ENCODE data around the gene RHOBTB1.

Gene RHOBTB1

GRCh38 chr10:60964257-60965235 lies 20.6 kb upstream of the RHOBTB1 start:
- peak; percentile 49 for DNase-seq

GRCh38 chr10:60963441-60964256 lies 19.7 kb upstream of the RHOBTB1 start:
- no peak for DNase-seq

GRCh38 chr10:60962946-60963345 lies 19.0 kb upstream of the RHOBTB1 start:
- no peak for DNase-seq

GRCh38 chr10:60960913-60961312 lies 16.9 kb upstream of the RHOBTB1 start:
- no peak for DNase-seq

GRCh38 chr10:60960031-60960430 lies 16.0 kb upstream of the RHOBTB1 start:
- DNase-seq = no peak

GRCh38 chr10:60958892-60959601 lies 15.1 kb upstream of the RHOBTB1 start:
- no peak for DNase-seq

- no peak for DNase-seq
Measured at GRCh38 chr10:60957667-60958221, 13.8 kb upstream of the RHOBTB1 start.

GRCh38 chr10:60955957-60956425 lies 12.0 kb upstream of the RHOBTB1 start:
- DNase-seq = no peak

- no peak for DNase-seq
Measured at GRCh38 chr10:60955316-60955715, 11.3 kb upstream of the RHOBTB1 start.

GRCh38 chr10:60954035-60954434 lies 10.1 kb upstream of the RHOBTB1 start:
- DNase-seq = no peak

- no peak for DNase-seq
Measured at GRCh38 chr10:60953420-60953819, 9.4 kb upstream of the RHOBTB1 start.

GRCh38 chr10:60952846-60953220 lies 8.8 kb upstream of the RHOBTB1 start:
- no peak for DNase-seq

GRCh38 chr10:60952067-60952845 lies 8.3 kb upstream of the RHOBTB1 start:
- DNase-seq = no peak

GRCh38 chr10:60951272-60951724 lies 7.3 kb upstream of the RHOBTB1 start:
- DNase-seq = no peak

- DNase-seq = no peak
Measured at GRCh38 chr10:60950300-60950699, 6.3 kb upstream of the RHOBTB1 start.

GRCh38 chr10:60948851-60949250 lies 4.9 kb upstream of the RHOBTB1 start:
- DNase-seq = no peak

- no peak for DNase-seq
Measured at GRCh38 chr10:60944910-60945297, 919 bp upstream of the RHOBTB1 start.

- DNase-seq = peak; percentile 44
Measured at GRCh38 chr10:60943316-60944057, 498 bp downstream of the RHOBTB1 start.

GRCh38 chr10:60942788-60943315 lies 1.1 kb downstream of the RHOBTB1 start:
- DNase-seq = no peak

- no peak for DNase-seq
Measured at GRCh38 chr10:60942134-60942787, 1.7 kb downstream of the RHOBTB1 start.

Data from NCI-H1105 (cell line).